GM23338 (cell line): ENCODE data around the gene CDKN1C.

Experiments used
- CREB1 ChIP-seq: fragments of 250-450 bp; sonication (Bioruptor Pico); IDR thresholded peaks from 2 replicates; pipeline ENCODE4 v1.5.0; 2020; ENCODE audit warnings: low read depth, mild to moderate bottlenecking, moderate library complexity
- CTCF ChIP-seq, 2 experiments: fragments of 200-600 bp in 1 of 2; sonication (generic) in 1 of 2; conservative IDR thresholded peaks; 2 replicates each; pipeline versions ENCODE4 v1.5.1 to v1.6.1; 2016 to 2017; ENCODE audit warnings: antibody characterized with exemption in 2 of 2, low read depth in 2 of 2, mild to moderate bottlenecking in 2 of 2, moderate library complexity in 1 of 2
- EZH2 ChIP-seq: fragments of 200-600 bp; sonication (generic); IDR thresholded peaks from one replicate; pipeline ENCODE4 v1.8.0; 2017; ENCODE audit warnings: antibody characterized with exemption, mild to moderate bottlenecking, low read depth; ENCODE audit not compliant: unreplicated experiment
- JUNB ChIP-seq: IDR thresholded peaks from one replicate; pipeline ENCODE4 v1.6.1; 2016; ENCODE audit warnings: antibody characterized with exemption; ENCODE audit not compliant: unreplicated experiment
- POLR2AphosphoS5 ChIP-seq: IDR thresholded peaks from 2 replicates; pipeline ENCODE4 v1.6.1; 2016; ENCODE audit warnings: antibody characterized with exemption, low read depth

- TF ChIP-seq CTCF (conservative IDR thresholded peaks at IDR 0.05; ENCODE audit: low read depth in 2 of 2) (no peak), POLR2AphosphoS5 (no peak), EZH2 (no peak), JUNB (no peak), CREB1 (CRISPR knock-in tag) (no peak)
Measured at GRCh38 chr11:2844116-2844842, 41.3 kb downstream of the CDKN1C start.
